Psoas muscle (tissue), 8 donors: ENCODE results near the gene NIPBL. TPM values are rescaled to one million over a fixed set of nuclear protein-coding genes. Genes with fewer than 3 reads are reported as not detected.
"Not testable (repeated sequence)": the region's sequence is repeated elsewhere in the genome, so short reads cannot be mapped to it uniquely, and the experiment has no call there.

Source experiments
- ATAC-seq, 4 donors: fragments of 200-7000 bp; cut with Tn5 transposase; one replicate each; pipeline ENCODE4 v1.9.1; 2020; ENCODE audit warnings: moderate library complexity in 3 of 4, mild to moderate bottlenecking in 2 of 4
- DNase-seq, 2 donors: peaks; one replicate each; pipeline ENCODE4 v3.0.0-alpha.2; 2020
- H3K27ac ChIP-seq: fragments of 200-600 bp; one replicate; pipeline ENCODE4 v1.8.0; 2022
- H3K27me3 ChIP-seq, 3 donors: fragments of 200-600 bp in 1 of 3; one replicate each; pipeline versions ENCODE4 v1.6.1 to v1.8.0; 2013 to 2022; ENCODE audit warnings: low read length in 2 of 3, mild to moderate bottlenecking in 2 of 3, moderate library complexity in 1 of 3; ENCODE audit not compliant: insufficient read depth in 3 of 3
- H3K36me3 ChIP-seq, 2 donors: fragments of 200-600 bp in 1 of 2; one replicate each; pipeline versions ENCODE4 v1.6.1 to v1.8.0; 2013 to 2022; ENCODE audit warnings: low read depth in 1 of 2, mild to moderate bottlenecking in 1 of 2, moderate library complexity in 1 of 2; ENCODE audit not compliant: insufficient read depth in 1 of 2
- H3K4me1 ChIP-seq: fragments of 200-600 bp; one replicate; pipeline ENCODE4 v1.8.0; 2022
- H3K4me3 ChIP-seq: fragments of 200-600 bp; one replicate; pipeline ENCODE4 v1.8.0; 2022; ENCODE audit warnings: mild to moderate bottlenecking
- H3K9me3 ChIP-seq: fragments of 200-600 bp; one replicate; pipeline ENCODE4 v1.8.0; 2022
- WGBS, 3 donors: extraction: QIAGEN DNeasy Blood & Tissue Kit; methylation state at CpG; one replicate each; pipeline versions ENCODE4 v1.1.6 to v1.1.7; 2013; 5-methylcytosine and 5-hydroxymethylcytosine counted together
- intact Hi-C, 2 donors: fragments of 100-400 bp; cut with DNase I; formaldehyde crosslinking; loops; one replicate each; pipeline versions ENCODE4 v1.11.0 to v1.14.2; 2022
- polyA plus RNA-seq, 3 donors: library from polyadenylated mRNA; stranded (reverse); fragments of 200-250 nt; gene quantifications; one replicate each; pipeline ENCODE4 v1.2.3, GENCODE V29; 2013
- total RNA-seq, 4 donors: library from RNA; stranded (reverse); fragmentation: NEBNext Ultra II Directional in 2 of 4; extraction: Animal tissue kit (Norgen Biotek cat#: 25700) in 2 of 4; gene quantifications; one replicate each; pipeline versions ENCODE4 v1.2.1 to v1.2.4, GENCODE V29; 2021 to 2023
- TF ChIP-seq, protein P1 (sequence below): fragments of 200-600 bp; IDR thresholded peaks from one replicate; pipeline ENCODE4 v1.8.0; 2022; ENCODE audit warnings: antibody characterized with exemption
- donor health status: healthy with polysubstance abuse.
- donor health status: DM: no; HTN: no; CAD: no; lungs with moderate emphysema.
- donor health status: Bipolar disorder and iron deficiency.
- donor health status: healthy.
- donor health status: DM: yes; HTN: yes; CAD: no.
- donor health status: DM: no; HTN: no; CAD: no.
- donor health status: DM: no; HTN: no; CAD: no.
- donor health status: DM: yes; HTN: yes; CAD: no.

NIPBL gene
- total and polyA plus RNA-seq, 7 donors = 12.5 to 51.4 (median 38.1) TPM

DNA sequence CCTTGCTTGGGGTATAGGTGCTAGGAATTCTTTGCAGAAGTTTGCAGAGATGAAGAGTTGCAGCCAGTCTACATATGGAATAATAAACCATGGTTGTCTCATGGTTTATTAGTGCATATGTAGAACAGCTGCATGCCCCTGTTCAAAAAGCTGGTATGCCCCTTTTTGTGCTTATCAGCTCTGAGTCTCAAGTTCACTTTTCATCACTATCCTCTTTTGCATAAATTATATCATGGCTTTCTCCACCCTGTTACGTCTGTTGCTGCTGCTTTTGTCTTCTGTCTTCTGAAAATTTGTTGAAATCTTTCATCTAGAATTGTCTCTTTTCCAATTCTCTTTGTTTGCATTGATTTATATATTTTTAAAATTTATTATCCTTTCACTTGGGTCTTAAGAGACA lies 200.6 kb downstream of the NIPBL start:
- ATAC-seq (no peak), DNase-seq (no peak)
- Histone ChIP-seq H3K9me3 (no peaks in the 10 kb centered on the region), H3K27me3 (no peaks in the 10 kb centered on the region), H3K36me3 (peaks cover 0 to 30% of the 10 kb centered on the region in 2 donors), H3K4me3 (no peak overlapping the region), H3K4me1 (no peaks in the 10 kb centered on the region), H3K27ac (no peak overlapping the region)
- TF ChIP-seq, protein P1, sequence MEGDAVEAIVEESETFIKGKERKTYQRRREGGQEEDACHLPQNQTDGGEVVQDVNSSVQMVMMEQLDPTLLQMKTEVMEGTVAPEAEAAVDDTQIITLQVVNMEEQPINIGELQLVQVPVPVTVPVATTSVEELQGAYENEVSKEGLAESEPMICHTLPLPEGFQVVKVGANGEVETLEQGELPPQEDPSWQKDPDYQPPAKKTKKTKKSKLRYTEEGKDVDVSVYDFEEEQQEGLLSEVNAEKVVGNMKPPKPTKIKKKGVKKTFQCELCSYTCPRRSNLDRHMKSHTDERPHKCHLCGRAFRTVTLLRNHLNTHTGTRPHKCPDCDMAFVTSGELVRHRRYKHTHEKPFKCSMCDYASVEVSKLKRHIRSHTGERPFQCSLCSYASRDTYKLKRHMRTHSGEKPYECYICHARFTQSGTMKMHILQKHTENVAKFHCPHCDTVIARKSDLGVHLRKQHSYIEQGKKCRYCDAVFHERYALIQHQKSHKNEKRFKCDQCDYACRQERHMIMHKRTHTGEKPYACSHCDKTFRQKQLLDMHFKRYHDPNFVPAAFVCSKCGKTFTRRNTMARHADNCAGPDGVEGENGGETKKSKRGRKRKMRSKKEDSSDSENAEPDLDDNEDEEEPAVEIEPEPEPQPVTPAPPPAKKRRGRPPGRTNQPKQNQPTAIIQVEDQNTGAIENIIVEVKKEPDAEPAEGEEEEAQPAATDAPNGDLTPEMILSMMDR = no peak
- intact Hi-C loops = no loop called here
- 84 to 92% (median 89%) methylated on average over 1 of the region's 1 CpG for WGBS, 3 donors

DNA sequence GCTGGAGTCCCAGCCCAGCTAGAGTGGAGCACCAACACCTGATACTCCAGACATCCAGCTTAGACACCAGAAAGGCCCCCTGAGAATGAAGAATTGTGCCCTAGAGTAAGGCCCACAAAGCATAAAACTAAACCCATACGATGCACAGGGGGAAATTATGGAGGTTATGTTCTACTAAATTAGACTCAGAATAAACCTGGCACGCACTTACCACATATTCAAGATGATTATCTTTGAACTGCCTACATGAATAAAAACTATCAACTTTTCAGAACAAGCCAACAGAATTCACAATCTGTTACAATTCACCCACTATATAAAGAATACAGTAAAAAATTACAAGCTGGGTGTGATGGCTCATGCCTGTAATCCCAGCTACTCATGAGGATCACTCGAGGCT lies 204.1 kb downstream of the NIPBL start:
- Histone ChIP-seq H3K27ac (no peak overlapping the region), H3K4me1 (no peaks in the 10 kb centered on the region), H3K36me3 (peaks cover 0 to 30% of the 10 kb centered on the region in 2 donors), H3K27me3 (no peaks in the 10 kb centered on the region), H3K4me3 (no peak overlapping the region), H3K9me3 (no peaks in the 10 kb centered on the region)
- TF ChIP-seq, protein P1 = no peak
- DNase-seq (no peak), ATAC-seq (no peak)
- 88 to 94% (median 89%) methylated on average over 3 of the region's 3 CpGs for WGBS, 3 donors
- intact Hi-C loops = no loop called here

DNA sequence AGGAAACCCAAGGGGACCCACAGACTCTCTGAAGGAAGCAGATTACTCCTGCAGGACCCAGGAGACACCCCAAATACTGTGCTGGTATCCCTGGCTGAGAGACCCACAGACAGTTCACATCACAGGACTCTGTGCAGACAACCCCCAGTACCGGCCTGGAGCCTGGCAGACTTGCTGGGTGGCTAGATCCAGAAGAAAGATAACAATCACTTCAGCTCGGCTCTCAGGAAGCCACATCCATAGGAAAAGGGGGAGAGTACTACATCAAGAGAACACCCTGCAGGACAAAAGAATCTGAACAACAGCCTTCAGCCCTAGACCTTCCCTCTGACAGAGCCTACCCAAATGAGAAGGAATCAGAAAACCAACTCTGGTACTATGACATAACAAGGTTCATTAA lies 206.4 kb downstream of the NIPBL start:
- H3K27ac ChIP-seq, intact Hi-C loops, H3K4me3 ChIP-seq, H3K27me3 ChIP-seq, H3K4me1 ChIP-seq, DNase-seq, ATAC-seq, H3K9me3 ChIP-seq: not testable (repeated sequence)
- WGBS, 3 donors = 60 to 72% (median 66%) methylated on average over 2 of the region's 2 CpGs
- peaks cover 0 to 28% of the 10 kb centered on the region in 2 donors for H3K36me3 ChIP-seq

DNA sequence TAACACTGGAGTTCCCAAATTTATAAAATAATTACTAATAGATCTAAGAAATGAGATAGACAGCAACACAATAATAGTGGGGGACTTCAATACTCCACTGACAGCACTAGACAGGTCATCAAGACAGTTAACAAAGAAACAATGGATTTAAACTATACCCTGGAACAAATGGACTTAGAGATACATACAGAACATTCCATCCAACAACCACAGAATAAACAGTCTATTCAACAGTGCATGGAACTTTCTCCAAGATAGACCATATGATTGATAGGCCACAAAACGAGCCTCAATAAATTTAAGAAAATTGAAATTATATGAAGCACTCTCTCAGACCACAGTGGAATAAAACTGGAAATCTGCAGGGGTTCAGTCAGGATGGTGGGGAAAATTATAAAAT lies 209.5 kb downstream of the NIPBL start:
- DNase-seq, ATAC-seq, H3K36me3 ChIP-seq, H3K4me3 ChIP-seq, H3K27me3 ChIP-seq, intact Hi-C loops, H3K27ac ChIP-seq, H3K9me3 ChIP-seq, H3K4me1 ChIP-seq: not testable (repeated sequence)
- 87 to 90% (median 89%) methylated on average over 1 of the region's 1 CpG for WGBS, 3 donors

DNA sequence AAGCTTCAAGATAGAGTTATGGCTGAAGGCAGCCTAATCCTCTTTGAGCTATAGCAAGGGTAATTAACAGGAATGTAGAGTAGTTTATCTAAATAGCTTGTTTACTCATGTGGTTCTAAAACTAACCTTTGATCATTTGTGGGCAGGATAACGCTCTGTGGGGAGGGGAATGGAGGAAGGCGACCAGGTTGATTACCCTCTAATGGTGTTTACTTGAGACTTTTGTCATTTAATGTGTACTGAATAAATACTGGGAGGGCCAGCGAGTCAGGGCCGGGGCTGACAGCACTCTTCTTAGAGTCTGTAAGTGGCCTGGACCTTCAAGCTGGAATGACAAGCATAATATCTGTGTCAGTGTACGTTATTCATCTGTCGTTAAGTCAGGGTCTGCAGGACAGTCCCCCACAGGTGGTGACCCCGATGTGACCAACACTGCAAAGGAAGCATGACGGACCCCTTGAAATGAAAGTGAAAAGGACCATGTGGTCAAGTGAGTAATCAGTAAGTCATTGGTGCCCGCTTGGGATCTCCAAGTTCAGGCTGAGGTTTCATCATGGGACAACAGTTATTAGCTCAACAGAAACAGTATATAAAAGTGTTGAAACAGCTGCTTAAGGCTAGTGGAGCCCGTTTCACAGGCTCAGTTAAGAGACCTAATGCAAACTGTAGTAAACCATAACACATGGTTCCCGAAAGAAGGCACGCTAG lies 210.1 kb downstream of the NIPBL start:
- TF ChIP-seq, protein P1 = no peak
- 70 to 79% (median 74%) methylated on average over 12 of the region's 12 CpGs for WGBS, 3 donors
- ATAC-seq (no peak), DNase-seq (no peak)
- Histone ChIP-seq H3K36me3 (no peaks in the 10 kb centered on the region), H3K4me1 (no peaks in the 10 kb centered on the region), H3K27ac (no peak overlapping the region), H3K4me3 (no peak overlapping the region), H3K27me3 (no peaks in the 10 kb centered on the region), H3K9me3 (no peaks in the 10 kb centered on the region)
- intact Hi-C loops = no loop called here

DNA sequence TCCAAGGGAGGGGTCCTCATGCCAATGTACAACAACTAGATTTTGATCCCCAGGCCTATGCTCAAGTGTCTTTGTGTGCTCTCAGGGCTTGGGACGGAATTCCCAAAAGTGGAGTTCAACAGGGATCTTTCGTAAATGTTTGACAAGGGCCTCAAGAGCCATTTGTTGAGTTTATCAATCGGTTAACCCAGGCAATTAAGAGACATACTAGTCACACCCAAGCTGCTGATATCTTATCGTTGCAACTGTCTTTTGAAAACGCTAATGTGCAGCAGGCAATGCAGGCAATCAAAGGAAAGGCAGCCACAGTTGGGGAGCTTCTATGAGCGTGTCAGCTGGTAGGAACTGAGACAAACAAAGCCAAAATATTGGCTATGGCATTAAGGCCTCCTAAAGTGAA lies 211.4 kb downstream of the NIPBL start:
- no peak for ATAC-seq
- 91 to 93% (median 93%) methylated on average over 6 of the region's 6 CpGs for WGBS, 3 donors
- TF ChIP-seq, protein P1 = no peak

More for the DNA sequence above, 211.4 kb downstream of the NIPBL start:
- Histone ChIP-seq H3K4me3 (no peak overlapping the region), H3K27ac (no peak overlapping the region), H3K4me1 (no peaks in the 10 kb centered on the region), H3K9me3 (no peaks in the 10 kb centered on the region), H3K36me3 (no peaks in the 10 kb centered on the region), H3K27me3 (no peaks in the 10 kb centered on the region)
- no peak for DNase-seq
- intact Hi-C loops = no loop called here
